Measurements from ENCODE around the gene TMEM182.
A peak's percentile ranks its signal among the peaks of the same experiment; 100 is the strongest.

The TMEM182 gene

GRCh38 chr2:102801098-102801718, 39.4 kb downstream of the TMEM182 start:
- no peak for TF ChIP-seq CTCF (conservative IDR thresholded peaks at IDR 0.05; ENCODE audit: low read depth, low read length)
- no peak overlapping the region for H3K4me3 ChIP-seq (ENCODE audit: low read length)
- peak; percentile 0 for DNase-seq (ENCODE audit: low read depth)

- DNase-seq (ENCODE audit: low read depth) = no peak
- no peak for TF ChIP-seq CTCF (conservative IDR thresholded peaks at IDR 0.05; ENCODE audit: low read depth, low read length)
- no peak overlapping the region for H3K4me3 ChIP-seq (ENCODE audit: low read length)
Observed at GRCh38 chr2:102801858-102802699, 40.2 kb downstream of the TMEM182 start.

GRCh38 chr2:102803041-102803896, 41.4 kb downstream of the TMEM182 start:
- no peak overlapping the region for H3K4me3 ChIP-seq (ENCODE audit: low read length)
- no peak for DNase-seq (ENCODE audit: low read depth)
- TF ChIP-seq CTCF (conservative IDR thresholded peaks at IDR 0.05; ENCODE audit: low read depth, low read length) = no peak

GRCh38 chr2:102803897-102804217, 42.0 kb downstream of the TMEM182 start:
- no peak overlapping the region for H3K4me3 ChIP-seq (ENCODE audit: low read length)
- no peak for DNase-seq (ENCODE audit: low read depth)
- no peak for TF ChIP-seq CTCF (conservative IDR thresholded peaks at IDR 0.05; ENCODE audit: low read depth, low read length)

- TF ChIP-seq CTCF (conservative IDR thresholded peaks at IDR 0.05; ENCODE audit: low read depth, low read length) = peak; percentile 92
- no peak for DNase-seq (ENCODE audit: low read depth)
- H3K4me3 ChIP-seq (ENCODE audit: low read length) = no peak overlapping the region
Observed at GRCh38 chr2:102806250-102806837, 44.5 kb downstream of the TMEM182 start.

- H3K4me3 ChIP-seq (ENCODE audit: low read length) = no peak overlapping the region
- TF ChIP-seq CTCF (conservative IDR thresholded peaks at IDR 0.05; ENCODE audit: low read depth, low read length) = no peak
- DNase-seq (ENCODE audit: low read depth) = no peak
Observed at GRCh38 chr2:102809291-102810189, 47.7 kb downstream of the TMEM182 start.

Measured in retinal pigment epithelial cell (primary cell).